NCI-H2029 (cell line): Measurements from ENCODE around the gene FOXS1.

Experiments
- DNase-seq: peaks from one replicate; lab custom pipeline; 2025; lab: John Stamatoyannopoulos, UW

Gene FOXS1

DNA sequence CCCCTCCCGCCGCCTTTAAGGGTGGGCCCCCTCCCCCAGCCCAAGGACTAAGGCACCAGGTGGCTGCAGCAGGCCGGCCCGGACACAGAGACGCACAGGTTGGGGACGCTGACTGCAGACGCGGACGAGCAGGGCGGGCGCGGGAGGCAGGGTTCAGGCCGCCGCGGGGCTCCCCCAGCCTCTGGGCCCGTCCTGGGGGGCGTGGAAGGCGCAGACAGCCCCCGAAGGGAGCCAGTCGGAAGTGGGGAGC lies 15.7 kb upstream of the FOXS1 start:
- peak; percentile 26 for DNase-seq

DNA sequence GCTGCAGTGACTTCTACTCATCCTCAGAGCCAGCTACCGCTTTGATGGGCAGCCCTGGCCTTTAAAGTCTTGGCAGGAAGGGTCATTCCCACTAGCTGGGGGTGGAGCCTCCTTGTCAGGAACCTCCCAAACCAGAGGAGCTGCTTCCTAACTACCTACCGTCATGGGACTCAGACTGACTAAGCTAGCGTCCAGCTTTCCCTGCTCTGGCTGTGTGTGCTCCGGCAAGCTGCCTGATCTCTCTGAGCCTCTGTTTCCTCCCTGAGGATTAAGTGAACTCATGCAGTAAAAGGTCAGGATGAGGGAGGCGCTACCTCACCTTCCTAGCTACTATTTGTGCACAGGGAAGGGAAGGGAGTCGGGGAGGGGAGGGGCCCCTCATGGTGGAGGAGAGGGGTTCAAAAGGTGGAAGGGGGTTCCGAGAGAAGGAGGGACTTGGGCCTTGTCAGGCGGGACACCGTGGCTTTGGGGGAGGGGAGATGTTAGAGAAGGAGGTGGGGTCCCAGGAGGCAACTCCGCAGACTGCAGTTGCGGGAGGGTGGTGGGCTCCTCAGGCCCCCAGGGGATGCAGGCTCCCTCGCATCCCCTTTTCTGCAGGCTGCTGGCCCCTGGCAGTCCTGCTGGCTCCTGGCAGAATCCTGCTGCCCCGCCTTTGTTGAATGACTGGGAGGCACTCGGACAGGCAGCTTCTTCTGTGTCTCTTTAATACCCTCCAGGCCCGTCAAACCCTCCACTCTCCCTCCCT lies 15.2 kb upstream of the FOXS1 start:
- no peak for DNase-seq

DNA sequence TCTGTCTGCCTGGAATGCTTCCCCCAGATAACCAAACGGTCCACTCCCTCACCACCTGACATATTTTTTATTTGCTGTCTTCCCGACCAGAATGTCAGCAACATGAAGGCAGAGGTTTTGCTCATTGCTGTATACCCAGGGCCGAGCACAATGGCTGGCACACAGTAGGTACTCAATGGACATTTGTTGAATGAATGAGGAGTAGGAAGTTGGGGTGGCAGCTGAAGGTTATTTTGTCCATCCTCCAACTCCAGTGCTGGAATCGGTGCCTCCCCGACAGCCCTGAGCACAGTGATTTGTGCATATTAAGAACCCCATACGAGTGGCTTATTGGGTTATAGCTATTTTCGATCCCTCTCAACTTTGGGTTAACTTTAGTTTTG lies 14.6 kb upstream of the FOXS1 start:
- no peak for DNase-seq

DNA sequence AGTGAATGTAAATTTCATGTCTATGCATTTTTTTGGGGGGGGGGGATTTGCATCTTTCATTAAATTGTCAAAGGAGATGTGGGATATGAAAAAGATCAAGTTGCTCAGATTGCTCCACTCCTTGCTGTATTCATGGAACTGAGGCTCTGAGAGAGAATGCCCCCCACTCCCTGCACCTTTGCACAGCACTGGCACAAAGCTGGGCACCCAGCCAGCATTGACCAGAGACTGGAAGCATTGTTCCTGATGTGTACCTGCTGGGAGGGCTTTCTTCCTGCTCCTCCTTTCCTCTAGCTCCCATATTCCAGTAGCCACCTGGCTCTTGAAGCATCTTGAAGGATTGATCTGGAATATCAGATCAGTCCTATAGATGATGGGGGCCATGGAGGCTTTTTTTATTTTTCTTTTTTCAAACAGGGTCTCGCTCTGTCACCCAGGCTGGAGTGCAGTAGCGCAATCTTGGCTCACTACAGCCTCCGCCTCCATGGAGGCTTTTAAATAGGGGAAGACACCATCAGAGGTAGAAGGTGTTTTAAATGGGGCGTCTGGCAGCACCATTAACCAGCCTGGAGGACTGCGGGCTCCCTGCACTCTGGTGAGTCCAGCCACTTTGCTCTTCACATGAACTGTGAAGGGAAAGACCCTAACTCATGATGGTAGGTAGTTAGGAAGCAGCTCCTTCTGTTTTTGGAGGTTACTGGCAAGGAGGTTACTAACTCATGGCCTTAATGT lies 14.0 kb upstream of the FOXS1 start:
- DNase-seq, result no peak

DNA sequence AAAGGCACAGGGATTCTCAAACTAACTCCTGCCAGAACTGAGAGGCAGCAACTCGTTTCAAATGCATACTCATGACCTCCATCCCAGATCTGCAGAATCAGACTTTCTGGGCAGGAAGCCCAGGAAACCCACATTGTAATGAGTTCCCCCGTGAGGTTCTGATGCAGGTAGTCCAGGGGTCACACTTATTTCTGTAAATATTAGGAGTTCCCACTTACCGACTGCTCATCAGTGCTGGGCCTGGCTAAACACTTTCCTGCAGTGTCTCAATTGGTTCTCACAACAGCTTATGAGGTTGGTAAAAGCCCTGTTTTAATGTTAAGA lies 13.3 kb upstream of the FOXS1 start:
- DNase-seq, result no peak

DNA sequence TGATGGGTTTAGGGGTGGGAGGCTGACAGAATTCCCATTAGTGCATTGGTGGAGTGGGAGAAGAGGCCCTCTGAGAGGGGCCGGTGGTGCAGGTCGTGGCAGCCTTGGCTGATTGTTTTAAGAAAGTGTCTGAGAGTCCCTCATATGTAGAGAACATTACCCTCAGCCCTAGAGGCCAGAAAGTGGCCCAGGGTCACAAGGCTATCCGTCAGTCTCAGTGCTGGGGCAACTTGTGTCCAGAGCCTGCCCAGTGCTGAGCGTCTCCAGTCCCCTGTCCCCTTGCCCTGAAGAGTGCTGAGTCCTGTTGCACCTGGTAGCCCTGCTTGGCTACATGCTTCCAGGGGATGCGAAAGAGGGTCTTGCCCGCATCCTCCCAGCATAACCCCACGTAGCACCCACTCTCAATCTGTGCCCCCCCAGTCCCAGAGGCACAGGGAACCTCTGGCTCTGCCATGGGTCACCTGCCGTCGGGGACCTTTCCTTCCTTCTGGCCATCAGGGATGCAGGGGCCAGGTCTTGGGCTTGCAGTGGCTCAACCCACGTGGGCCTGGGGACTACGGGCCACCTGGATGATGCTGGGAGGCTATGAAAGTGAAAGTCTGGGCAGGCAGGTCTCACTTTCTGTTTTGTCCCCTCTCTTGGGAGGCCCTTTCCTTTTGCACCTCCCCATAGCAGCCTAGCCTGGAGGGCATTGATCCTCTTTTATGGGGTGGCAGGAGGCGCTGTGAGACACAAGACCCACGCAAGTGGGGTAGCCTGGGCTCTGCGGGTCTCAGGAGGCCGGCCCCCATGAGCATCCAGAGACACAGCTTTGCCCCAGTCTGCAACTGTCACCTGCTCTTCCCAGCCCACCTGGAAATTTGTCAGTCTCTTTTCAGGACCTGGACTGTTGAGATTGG lies 12.7 kb upstream of the FOXS1 start:
- no peak for DNase-seq

DNA sequence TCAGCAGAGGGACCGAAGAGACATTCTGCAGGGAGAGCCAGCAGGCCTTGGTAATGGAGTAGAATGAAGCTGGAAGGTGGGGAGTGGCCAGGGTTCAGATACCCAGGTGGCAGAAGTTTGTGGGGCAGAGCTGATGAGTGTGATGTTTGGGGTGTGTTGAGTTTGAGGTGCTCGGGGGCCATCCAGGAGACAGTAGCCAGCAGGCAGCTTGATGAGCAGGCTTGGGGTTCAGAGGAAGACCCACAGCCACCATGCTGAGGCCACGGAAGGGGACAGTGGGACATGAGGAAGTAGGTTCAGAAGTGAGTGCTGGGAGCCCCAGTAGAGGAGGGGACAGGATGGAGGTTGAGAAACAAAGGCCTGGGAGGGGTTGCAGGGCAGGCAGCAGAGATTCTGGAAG lies 11.1 kb upstream of the FOXS1 start:
- DNase-seq, result no peak

DNA sequence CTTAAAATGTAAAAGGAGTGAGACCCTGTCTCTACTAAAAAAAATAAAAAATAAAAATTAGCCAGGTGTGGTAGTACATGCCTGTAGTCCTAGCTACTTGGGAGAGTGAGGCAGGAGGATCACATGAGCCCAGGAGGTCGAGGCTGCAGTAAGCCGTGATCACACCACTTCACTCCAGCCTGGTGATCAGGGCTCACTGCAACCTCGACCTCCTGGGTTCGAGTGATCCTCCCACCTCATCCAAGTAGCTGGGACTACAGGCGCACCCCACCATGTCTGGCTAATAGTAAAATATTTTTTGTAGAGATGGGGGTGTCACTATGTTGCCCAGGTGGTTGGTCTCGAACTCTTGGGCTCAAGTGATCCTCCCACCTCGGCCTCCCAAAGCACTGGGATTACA lies 8.1 kb upstream of the FOXS1 start:
- DNase-seq, result no peak

DNA sequence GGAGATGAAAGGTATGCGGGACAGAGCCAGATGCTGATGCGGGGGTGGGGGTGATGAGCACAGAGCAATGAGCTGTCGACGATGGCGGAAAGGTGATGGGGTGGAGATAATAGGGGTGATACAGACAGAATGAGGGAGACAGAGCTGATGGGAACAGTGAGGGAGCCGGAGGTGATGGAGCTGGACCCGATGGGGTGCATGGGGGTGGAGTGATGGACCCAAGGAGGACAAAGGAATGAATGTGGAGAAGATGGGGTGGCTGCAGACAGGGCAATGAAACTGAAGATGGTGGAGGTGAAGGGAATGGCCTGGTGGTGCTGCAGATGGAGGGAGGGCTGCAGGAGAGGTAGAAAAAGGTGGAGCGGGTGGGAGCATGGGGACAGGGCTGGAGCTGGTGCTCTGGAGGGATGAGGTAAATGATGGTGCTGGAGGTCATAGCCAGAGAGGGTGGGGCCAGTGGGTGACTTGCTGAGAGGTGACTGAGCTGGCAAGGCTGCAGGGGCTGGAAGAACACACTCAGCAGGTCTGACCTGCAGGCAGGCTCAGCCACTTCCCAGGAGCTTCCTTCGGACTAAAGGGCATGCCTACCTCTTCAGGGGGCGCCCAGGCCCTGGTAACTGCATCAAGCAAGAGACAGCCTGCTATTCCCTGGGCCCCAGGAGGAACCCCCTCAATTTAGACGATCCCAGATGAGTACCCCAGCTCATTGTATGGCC lies 6.0 kb upstream of the FOXS1 start:
- no peak for DNase-seq

DNA sequence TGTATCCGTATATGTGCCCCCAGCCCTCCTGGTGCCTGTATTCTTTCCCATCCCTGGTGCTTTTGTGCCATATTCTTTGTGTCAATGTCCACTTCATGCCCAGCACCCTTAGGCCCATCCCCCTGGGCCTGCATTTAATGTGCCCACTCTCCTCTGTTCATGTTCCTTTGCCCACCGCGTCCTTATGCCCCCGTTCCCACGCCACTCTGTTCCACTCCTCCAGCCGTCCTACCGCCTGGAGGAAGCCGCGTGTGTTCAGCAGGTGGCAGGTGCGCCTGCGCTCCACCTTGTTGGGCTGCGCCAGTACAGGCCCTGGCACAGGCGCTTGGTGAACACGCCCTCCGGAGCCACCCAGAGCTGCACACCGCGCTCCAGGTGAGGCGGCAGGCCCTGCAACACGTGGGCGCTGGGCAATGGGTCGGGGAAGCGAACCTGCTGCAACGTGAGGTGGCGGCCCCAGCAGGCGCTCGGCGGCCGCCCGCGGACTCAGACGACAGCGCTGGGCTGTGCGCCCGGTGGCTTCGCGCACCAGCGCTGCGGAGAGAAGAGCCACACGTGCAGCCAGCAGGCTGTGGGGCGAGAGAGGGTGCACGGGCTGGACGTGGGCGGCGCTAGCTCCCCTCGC lies 4.0 kb upstream of the FOXS1 start:
- peak; percentile 85 for DNase-seq

DNA sequence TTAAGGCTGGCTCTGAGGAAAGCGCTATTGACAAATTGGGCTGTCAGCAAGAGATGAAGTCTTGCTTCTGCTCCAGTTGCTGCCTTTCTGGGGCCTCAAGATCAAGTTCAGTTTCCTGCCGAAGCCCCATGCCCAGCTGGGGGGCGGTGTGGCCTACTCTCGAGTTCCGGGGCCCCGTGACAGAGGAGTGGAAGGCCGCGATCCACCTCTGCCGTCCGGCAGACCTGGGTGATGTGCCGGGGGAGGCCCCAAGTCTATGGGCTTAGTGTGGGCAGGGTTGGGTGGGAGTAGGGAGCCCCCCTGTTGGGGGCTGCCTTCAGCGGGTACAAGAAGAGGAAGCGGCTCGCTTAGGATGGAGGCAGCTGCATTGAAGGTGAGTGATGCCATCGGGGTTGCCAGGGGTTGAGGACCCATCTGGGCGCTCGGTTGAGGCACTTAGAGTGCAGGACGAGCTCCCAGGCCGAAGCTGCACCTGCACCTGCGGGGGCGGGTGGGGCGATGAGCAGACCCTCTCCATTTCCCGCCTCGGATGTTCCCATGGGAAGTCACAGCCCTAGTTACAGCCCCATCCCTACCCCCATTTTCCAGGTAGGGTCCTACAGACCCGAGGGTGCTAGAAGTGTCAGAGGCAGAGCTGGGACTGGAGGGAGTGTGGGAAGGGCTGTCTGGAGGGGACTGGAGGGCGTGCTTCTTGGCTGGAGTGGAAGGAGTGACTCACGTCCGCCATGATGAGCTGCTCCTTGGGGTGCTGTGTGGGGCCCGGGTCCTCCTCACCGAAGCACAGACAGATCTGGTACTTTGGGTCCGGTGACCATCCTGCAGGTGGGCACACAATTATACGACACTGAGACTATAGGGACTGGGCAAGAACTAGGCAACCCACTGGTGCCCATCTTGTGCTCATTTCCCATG lies 2.9 kb upstream of the FOXS1 start:
- DNase-seq, result no peak

DNA sequence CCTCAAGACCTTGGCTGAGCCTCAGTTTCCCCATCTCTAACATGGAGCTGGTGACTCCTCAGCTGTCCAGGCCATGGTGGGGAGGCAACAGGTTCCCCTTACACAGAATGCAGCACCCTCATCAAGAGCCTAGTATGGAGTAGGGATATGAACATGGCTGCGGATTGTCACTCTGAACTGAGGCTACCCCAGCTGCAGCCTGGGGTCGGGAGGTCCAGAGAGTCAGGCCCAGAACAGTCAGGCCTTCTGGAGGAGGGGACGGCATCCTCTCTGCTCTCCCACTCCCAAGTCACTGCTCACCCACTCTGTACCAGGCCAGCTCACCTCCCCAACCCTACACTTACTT lies 1.4 kb upstream of the FOXS1 start:
- DNase-seq, result no peak

DNA sequence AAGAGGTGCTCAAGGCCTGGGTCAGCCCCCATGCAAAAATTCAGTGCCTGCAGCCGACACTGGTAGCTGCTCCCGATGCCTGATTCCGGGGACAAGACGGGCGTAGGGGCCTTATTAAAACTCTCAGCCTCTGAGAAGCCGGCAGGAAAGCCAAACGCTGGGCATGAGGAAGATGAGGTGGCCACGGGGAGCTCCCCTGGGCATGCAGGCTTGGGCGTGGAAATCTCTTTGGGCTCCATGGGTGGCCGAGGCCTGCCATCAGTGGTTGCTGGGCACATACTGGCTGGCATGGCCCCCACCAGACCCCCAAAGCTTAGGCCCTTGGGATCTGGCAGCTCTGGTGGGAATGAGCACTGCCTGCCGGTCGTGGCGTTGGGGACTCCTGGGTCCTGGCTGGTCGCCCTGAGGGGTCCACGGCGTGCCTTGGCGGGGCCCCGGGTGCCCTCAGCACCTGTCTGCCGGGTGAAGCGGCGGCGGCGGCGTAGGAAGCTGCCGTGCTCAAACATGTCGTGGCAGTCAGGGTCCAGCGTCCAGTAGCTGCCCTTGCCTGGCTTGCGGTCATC lies 586 bp downstream of the FOXS1 start:
- DNase-seq, result no peak

DNA sequence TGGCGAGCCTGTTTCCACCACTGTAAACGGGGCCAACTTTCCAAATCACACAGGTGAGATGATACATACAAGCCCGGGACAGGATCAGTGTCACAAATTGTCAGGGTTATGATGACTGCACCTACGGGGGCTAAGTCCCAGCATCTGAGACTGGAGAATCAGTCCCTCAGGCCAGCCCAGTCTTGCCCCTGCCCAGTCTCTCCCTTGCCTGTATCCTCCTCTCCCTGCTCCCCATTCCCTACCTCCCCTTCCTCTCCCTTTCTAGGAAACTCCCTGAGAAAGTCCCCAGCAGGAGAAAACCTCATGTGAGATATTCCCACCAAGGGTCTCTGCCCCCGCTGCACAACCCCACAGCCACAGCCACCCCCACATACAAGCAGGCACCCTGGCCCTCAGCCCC lies 1.5 kb downstream of the FOXS1 start:
- no peak for DNase-seq

DNA sequence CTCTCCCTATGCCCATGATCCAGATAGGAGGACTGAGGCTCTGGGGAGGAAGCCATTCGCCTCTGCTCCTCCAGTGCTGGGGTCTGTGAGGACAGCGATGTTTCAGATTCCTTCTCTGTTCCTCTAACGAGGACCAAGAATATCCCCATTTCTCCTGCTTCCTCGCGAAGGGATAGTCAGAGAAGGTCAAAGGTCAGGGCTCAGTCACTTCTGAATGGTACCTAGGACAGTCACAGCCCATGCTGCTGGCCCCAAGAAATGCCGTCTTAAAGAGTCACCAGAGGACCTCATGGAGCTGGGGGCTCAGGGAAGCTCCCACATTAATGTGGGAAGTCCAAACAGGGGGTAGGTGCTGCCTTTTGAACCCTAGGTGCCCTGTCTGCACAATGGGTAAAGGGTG lies 2.1 kb downstream of the FOXS1 start:
- DNase-seq, result no peak

DNA sequence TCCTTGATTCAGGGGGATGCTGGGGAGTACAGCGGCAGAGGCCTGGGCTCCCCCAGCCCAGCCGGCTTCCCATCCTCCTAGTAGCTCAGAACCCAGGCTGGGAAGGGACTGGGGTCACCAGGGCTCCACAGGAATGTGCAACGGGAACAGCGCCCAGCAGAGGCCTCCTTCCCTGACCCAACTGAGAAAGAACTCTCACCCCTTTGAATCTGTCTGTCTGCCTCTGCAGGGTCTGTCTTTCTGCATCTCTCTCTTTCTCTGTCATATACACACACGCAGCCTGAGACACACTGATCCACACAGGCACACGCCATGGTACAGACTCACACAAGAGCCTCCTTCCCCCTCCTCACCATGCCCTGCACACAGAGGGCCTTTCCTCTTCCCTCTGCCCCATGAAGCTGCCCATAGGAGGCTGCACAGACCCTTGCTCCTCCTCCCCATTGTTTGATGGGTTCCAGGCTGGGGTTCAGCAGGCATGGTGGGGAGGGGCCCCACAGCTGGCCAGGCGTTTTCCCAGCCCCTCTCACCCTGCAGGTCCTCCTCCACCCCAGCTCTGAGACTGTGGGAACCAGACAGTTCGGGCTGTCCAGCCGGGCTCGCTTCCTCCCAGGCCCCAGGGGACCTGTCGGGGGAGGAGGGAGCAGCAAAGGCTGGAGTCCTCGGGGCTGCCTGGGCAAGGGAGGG lies 2.8 kb downstream of the FOXS1 start:
- DNase-seq, result no peak

DNA sequence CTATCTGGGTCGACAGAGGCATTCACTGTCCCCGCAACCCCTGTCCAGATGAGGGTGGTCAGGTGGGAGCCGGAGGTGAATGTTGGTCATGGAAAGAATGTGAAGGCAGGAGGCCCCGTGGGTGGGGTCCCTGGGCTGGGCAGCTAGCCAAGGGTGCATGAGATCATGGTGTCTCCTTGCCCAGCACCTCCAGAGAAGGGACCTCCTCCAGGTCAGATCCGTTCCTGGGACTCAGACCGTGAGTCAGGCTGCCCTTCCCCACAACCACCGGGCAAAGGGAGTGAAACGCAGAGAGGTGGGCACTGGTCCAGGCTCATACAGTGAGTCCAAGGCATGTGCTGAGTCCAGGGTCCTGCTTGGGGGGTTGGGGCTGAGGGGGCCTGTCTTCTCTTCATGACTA lies 3.5 kb downstream of the FOXS1 start:
- no peak for DNase-seq

DNA sequence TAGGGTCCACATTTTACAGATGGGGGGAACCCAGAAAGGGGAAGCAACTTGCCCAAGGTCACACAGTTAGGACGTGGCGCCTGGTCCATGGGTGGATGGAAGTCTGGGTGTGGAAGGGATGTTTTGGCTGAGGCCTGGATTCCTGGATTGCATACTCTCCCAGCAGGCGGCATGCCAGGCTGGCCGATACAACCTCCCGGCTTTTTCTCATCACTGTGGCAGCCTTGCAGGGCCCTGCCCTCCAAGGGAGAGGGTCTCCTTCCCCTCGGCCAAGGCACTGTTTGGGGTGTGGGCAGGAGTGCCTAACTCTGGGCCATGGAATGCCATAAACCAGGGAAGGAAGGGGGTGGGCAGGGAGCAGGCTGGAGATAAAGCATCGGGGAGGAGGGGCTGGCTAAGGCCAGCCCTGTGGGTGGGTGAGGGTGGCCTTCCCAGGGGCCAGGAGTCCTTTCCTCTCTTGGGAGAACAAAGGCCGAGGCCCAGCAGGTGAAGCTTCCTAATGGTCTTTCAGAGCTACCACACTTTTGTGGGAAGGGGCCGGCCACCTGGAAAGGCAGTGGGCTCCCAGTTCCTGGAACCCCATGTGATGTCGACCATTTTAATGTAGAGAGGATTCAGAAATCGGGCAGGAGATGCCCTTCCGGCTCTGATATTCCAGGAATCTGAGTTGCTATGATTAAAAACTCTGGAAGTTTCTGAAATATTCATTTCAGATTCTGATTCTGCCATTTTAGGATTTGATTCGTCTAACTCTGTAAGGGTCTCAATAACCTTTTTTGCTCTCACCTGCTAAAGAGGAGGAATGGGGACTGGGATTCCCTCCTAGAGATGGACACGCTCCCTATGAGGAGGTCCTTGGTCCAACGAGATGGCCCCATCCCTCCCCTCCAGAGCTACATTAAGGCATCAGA lies 4.2 kb downstream of the FOXS1 start:
- no peak for DNase-seq

DNA sequence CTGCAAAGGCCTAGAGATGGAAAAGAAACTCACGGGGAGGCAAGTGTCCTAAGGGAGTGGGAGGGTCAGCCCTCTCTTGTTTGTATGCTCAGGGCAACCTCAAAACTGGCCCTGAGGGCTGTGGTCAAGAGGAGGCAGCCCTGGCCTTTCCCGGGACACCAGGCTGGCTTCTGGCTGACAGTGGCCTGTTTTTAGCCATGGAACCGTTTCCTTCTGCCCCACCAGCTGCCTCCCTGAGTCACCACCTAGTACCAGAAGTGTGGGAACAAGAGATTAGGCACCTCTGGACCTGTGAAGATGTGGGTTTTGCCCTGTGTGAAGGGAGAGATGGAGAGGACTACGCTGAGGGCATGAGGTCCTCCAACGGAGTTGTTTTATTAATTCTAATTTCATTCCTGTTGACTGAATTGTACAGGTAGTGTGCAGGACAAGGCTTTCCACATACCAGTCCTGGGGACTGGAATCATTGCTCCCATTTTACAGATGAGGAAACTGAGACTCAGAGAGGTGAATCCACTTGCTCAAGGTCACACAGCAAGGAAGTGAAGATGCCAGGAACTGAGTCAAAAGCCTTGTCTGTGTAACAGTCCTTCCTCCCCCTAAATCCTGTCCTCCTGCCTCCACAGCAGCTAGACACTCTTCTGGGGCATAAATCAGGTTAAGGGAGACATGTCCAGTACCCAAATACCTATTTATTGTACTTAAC lies 5.5 kb downstream of the FOXS1 start:
- DNase-seq, result no peak
